NCI-H460 (cell line): ENCODE measurements around the gene QSOX1. TPM values are rescaled to one million over a fixed set of nuclear protein-coding genes. Genes with fewer than 3 reads are reported as not detected.
A peak's percentile ranks its signal among the peaks of the same experiment; 100 is the strongest.

Experiments
- DNase-seq: peaks from one replicate; pipeline ENCODE4 v3.0.0-alpha.2; 2016; ENCODE audit warnings: low read depth; ENCODE audit errors: extremely low read depth
- total RNA-seq: library from RNA; depleted of rRNA; stranded (reverse); fragments of >200 nt; shearing (Covaris generic); gene quantifications from 2 replicates; pipeline ENCODE4 v1.2.3, GENCODE V29; 2014

QSOX1 gene
- total RNA-seq, 1 experiment from 2014 or later: 122 TPM

DNA sequence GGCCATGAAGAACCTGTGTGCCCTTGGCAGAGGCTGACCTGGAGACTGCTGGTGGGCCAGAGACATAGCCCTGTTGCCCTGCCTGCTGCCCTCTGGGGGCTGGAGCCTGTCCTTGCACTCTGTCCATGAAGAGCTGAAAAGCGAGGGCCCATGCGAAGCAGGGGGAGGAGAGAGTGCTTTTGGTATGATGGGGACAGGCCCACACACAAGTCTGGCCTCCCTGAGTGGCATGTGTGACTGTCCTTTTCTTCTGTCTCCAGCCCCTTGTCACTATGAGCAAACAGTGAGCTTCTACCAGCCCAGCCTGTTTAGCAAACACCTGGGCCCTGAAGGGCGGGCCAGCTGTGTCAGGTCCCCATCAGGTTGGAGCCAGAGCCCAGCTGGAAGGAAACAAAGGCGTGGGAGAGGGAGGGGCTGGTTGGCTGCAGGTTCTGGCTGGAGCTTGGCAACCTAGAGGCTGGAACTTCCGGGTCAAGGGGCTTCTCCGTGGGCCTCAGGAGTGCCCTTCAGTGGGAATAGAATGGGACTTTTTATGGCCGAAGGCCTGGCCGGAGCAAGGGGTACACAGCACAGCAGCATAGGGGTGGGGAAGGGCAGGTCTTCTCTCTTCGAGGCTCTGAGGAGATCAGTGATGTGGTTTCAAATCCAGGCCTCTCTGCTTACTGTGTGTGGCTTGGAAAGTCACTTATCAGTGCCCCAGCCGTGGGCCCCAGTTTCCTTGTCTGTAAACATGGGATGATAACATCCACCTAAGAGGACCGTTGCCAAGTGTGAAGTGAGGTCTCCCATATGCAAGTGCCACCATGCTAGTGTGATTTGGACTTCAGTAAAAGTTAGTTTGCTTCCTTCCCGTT is 14.3 kb downstream of the QSOX1 start:
- DNase-seq: peak; percentile 26

DNA sequence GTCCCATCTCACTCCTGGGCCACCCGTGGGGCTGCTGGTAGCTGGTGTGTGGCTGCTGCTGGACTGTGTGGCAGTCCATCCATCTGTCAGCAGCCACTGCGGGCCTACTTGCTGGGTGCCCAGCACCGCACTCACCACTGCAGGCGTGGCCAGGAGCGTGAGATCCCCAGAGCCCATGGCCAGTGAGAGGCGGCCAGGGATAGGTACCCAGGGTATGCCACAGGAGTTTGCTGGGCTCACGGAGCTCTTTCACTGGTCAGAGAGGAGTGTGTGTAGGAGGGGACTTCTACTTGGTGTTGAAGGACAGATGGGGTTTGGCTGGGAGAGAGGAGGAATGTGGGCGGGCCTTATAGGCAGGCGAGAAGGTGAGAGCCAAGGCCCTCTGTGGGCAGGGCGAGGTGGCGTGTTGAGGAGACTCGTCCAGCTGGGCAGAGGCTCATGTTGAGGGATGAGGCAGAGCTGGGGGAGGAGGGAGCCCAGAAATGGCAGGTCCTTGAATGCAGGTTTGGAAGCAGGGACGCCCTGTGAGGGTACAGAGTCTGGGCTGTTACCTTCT is 15.0 kb downstream of the QSOX1 start:
- no peak for DNase-seq

DNA sequence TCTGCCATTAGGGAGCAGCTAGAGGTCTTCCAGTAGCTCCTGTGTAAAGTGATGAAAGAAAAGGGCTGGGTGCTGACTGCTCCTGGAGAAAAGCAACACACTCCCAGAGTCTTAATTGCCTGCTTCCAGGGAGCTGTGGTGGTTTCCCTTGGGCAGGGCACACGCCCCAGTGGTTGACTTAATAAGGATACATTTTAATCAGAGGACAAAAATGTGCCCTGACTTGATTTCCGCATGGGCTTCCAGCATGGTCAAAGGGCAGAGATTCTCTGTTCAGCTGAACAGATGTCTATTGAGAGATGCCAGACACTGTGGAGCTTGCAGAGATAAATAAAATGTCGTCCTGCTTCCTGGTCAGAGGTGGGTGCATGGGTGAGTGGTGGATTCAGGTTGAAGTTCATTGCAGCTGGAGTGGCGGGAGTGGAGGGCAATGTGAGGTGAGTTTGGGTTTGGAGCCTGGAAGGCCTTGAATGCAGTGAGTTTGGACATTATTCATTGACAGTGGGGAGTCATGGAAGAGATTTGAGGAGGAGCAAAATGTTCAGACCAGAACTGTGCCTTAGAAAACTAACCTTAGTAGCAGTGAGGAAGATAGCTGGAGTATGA is 16.0 kb downstream of the QSOX1 start:
- DNase-seq: no peak

DNA sequence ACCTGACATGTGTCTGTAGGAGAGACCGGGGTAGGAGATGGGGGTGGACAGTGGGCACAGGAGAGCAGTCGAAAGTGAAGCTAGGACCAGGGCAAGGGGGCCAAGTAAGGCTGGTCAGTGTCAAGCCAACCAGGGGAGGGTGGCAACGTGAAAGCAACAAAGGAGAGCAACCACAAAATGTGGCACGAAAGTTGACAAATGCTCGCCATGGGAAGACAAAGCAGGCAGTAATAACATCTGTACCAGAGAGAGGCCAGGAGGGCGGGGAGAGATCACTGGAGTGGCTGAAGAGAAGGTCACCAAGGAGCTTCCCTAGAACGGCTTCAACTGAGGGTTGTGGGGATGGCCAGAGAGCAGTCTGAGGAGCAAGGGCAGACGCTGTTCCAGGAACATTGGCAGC is 17.0 kb downstream of the QSOX1 start:
- no peak for DNase-seq

DNA sequence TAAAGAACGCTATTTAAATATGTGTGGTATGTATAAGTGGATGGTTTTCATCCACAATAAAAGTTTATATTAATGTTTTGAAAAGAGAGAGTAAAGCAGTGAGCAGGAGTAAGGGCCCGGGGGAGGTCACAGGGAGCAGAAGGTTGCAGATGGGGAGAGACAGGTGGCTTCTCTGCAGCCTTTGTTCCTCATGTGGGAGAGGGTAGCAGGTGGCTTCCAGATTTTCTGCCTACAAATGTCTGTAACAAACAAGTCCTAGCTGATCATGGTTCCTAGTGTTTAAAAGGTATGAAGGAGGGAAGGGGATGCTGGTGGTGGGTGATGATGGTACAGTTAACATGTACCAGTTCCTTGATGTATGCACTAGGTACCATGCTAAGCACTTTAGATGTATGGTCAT is 18.8 kb downstream of the QSOX1 start:
- DNase-seq: no peak

DNA sequence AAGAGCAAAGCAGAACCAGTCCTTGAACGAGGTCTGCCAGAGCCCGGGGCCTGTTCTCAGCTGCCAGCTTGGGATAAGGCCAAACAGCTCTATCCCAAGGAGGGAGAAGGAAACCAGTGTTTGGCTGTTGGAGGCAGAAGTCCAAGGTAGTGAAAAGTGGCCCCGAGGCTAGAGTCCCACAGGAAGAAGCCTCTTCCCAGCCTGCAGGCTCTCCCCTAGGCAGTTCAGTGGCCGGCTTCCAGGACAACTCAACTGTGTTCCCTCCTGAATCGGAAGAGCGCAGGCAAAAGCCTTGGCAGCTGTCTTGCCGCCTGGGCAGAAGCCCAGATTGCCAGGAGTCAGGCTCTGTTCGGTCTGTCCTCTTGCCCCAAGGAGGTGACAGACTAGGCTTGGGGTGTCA is 19.3 kb downstream of the QSOX1 start:
- no peak for DNase-seq

DNA sequence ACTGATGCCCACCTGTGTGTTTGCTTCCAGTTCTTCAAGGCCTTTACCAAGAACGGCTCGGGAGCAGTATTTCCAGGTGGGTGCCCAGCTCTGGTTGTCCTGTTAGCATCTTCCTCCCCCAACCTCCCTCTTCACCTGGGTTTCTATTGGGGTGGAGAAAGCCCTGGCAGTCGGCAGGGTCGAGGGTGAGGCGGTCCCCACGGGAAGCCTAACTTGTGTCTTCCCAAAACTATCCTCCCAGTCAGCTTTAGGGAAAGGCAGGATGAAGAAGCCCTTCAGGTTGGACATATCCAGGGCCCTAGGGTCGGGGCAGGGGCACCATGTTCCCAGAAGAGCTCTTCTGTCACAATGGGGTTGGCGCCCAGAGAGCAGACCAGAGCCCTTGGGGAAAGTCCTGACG is 20.6 kb downstream of the QSOX1 start:
- DNase-seq: no peak

DNA sequence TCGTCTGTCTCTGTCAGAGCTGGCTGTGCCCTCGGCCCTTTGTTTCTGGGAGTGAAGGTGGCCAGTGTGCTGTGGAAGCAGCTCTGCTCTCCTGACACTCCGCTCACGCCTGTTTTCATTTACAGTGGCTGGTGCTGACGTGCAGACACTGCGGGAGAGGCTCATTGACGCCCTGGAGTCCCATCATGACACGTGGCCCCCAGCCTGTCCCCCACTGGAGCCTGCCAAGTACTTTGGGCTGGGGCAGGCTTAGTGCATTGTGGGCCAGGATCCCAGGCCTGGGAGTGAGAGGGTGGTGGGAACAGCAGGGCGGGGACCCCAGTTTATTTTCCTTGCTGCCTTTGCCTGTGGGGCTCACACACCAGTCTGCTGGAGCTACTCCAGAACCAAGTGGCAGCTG is 21.1 kb downstream of the QSOX1 start:
- DNase-seq: no peak

DNA sequence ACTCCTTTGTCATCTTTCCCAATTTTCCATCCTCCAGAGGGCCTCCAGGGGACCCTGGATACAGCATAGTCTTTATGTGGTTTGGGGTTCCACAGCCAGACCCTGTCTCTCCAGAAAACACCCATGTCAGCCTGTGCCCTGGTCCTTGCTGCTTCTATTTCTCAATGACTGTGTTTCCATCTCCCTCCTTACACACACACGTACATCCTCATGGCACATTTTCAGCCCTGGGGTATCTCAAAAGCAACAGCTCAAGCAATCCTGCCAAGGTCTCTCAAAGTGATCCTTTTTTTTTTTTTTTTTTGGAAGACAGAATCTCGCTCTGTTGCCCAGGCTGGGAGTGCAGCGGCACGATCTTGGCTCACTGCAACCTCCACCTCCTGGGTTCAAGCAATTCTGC is 22.3 kb downstream of the QSOX1 start:
- no peak for DNase-seq

DNA sequence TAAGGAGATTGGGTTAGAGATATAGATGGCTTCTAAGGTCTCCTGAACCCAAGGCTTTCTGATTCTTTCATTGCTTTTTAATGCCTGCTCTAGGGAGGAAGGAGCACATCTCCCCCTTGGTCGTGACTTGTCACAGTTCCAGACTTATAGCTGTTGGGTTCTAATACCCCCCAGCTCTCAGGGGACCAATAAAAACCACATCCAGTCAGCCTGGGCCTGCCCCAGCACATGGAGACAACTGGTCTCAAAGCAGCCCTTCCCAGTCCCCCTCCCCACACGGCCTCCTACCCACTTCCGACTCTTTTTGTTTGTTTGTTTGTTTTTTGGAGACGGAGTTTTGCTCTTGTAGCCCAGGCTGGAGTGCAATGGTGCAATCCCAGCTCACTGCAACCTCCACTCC is 23.3 kb downstream of the QSOX1 start:
- no peak for DNase-seq

DNA sequence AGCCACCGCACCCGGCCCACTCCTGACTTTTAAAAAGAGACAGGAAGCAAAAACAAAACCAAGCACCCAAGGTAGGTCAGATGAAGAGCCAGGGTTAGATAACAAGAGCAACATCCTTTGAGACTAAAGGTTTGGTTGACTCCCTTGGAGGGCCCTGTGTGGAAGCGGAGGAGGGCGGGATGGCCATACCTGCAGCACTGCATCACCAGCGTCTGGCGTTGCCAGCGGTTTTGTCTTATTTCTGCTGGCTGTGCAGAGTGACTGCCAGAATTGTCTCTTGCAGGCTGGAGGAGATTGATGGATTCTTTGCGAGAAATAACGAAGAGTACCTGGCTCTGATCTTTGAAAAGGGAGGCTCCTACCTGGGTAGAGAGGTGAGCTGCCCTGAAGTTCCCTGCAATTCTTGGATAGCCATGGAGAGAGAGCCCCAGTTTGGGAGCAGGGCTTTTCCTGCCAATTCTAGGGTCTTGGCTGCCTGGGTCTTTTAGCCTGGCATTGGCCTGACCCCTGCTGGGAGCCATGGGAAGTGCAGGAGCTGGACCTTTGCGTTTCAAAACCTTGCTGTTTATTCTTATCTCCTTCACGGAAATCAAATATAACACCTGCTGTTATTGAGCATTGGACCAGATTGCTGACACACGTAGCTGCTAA is 24.0 kb downstream of the QSOX1 start:
- peak; percentile 59 for DNase-seq

DNA sequence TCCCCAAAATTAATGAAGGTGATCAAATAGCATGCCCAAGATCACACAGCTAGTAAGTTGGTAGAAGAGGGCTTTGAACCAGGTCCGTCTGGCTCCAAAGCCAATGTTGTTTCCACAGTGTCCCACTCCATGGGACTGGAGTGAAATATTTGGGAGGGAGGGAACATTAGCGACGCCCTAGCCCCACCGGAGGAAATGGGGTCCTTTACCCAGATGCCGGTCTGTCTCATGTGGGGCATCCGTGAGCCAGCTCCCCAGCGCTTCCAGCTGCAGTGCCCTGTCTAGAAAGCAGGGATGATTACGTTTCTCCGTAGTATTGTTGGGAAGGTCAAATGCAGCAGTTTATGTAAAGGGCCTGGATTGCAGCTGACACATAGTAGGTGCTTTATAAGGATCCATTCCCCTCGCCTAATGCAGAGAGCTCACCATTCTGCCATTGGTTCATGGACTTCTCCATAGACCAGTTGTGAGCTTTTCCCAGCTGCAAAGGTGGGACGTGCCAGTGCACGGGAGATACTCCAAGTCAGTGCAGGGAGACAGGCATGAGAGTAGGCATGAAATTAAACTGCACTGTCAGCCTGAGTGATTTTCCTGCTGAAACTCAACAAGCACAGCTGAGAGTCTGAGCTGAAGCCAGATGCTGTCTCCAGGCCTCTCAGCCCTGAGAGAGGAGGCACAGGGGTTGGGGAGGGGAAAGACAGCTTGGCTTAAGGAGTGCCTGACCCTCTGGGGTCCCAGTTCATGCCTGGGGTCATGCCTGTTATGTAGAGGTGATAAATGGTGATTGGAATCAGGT is 24.7 kb downstream of the QSOX1 start:
- no peak for DNase-seq

DNA sequence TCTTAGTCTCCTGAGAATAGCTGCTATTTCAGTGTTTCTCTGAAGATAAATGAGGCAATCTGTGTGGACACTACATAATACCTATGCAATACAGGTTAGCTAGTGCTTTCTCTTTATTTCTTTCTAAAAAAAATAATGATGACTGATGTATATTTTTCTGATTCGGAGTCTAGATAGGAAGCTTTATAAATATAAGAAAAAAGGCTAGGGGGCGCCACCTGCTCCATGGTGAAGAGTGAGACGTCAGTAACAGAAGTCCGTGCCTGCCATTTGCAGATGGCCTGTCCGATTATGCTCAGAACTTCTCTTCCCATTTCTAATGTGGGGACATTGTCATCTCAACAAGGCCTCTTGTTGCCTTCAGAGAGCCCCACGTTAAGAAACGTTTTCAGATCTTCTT is 26.4 kb downstream of the QSOX1 start:
- no peak for DNase-seq

DNA sequence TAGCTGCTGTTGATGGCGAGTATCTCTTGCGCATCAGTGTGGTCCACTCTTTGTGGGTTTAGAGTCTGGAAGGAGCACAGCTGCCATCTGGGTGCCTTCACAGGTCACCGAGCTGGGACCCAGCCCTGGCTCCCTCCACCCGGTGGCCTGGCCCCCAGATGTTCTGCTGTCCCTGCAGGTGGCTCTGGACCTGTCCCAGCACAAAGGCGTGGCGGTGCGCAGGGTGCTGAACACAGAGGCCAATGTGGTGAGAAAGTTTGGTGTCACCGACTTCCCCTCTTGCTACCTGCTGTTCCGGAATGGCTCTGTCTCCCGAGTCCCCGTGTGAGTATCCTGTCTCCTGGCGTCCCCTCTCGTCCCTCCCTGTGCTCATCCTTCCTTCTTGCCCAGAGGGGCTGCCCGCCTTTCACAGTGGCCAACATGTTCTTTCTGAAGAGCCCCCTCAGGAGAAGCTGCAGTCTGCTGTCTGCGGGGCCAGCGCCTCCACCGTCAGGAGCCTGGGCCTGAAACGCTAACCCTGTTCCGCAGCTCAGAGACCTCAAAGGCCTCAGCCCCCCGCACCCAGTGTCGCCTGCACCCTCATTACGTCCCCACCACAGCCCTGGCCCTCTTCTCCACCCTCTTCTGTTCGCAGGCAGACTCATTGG is 27.4 kb downstream of the QSOX1 start:
- DNase-seq: no peak

DNA sequence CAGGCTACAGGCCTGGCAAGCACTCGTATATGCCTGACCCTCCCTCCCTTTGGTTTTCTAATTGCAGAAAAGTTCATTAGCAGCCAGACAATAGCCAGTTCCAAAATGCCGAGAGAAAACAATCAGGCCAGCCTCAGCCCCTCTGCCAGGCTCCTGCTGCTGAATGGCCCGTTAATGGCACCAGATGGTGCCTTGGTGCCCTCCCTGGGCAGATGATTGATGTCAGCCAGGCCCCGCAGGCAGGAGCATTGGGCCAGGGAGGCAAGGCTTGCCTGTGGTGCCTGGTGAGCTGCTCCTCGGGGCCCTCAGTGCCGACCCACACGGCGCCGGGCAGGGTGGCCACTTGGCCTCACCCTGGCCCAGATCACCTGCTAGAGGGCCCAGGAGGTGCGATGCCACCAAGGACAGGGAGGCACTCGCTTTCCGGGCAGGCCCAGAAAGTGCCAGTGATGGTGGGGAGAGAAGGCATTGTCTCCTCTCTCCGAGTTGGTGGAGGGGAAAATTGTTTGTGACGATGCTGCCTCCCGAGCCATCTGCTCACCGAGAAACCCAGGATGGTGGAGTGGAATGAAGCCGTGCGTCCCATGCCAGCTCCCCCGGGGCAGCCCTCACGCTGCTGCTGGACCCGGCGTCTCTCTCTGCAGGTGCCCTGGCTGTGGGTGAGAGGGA is 28.1 kb downstream of the QSOX1 start:
- DNase-seq: no peak

DNA sequence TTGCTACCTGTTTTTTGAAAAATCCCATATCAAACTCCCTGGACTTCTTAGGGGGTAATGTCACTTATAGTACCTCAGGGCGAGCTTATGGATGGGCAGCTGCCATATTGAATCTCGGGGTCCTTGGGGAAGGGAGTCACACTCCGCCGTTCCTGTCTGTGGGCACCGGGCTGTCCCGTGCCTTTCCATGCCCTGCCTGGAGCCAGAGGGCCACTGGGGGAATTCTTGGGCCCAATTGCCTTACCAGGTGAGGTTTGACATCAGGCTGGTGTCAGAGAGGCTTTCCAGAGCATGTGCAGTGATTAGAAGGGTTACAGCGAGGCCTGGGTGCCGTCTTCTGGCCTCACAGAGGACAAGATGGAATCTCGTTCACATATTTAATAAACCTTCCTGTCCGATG is 28.8 kb downstream of the QSOX1 start:
- DNase-seq: no peak

DNA sequence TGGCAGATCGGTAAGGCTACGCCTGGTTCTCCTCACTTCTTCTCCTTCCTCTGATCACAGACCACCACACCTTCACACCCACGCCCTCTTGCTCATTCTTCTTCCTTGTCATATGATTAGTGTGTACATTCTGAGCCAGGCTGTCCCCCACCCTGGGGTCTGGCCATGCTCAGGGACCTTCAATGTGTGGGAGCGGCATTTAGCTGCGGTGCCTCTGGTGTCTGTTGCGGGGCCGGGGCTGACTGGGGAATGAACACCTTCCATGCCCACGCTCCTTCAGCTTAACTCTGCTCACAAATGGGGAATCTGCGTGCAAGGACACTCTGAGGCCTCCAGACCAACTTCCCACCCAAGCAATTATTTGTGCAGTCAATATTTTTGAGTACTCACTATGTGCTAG is 29.4 kb downstream of the QSOX1 start:
- no peak for DNase-seq

DNA sequence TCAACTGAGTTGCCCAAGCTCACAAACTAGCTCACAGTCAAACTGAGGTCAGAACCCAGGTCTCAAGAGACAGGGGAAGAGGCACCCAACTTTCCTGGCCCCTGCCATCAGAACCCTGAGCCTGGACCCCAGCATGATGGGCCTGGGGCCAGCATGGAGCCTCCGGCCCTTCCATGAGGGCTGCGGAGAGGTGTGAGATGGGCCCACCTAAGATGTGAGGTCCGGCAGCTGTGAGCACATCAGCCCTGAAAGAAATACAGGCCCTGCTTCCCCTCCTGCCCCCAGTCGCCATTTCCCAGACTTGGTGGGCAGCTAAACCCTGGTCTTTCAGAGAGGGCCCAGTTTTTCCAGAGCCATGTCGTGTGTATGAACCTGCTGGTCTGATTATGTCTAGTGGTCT is 30.6 kb downstream of the QSOX1 start:
- no peak for DNase-seq

DNA sequence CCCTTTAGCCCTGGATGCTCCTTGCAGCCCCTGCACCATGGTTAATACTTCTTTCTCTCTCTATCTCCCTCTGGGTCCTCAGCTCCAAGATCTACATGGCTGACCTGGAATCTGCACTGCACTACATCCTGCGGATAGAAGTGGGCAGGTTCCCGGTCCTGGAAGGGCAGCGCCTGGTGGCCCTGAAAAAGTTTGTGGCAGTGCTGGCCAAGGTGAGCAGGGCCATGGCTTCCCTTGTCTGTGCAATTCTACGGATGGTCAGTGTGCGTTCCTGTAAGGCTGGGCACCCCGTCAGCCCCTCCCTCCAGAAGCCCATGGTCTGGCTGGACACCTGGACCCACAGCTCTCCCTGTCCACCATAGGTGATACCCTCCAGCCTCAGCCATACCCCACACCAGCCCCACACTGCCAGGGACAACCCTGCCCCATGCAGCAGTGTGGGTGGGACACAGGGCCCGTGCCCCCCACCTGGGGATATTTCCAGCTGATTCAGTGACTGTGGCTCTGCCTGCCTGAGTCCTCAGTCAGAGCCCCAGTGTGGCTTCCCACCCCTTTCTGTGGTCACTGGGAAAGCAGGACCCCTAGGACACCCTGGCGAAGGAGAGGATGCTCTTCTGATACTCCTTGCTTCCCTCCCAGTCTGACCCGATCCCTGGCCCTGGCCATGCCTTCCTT is 31.4 kb downstream of the QSOX1 start:
- DNase-seq: no peak
